IPS-20b (cell line): ENCODE measurements around the gene EIF4H.

Experiments
- H3K27ac ChIP-seq: one replicate; pipeline ENCODE4 v1.5.1; 2013; ENCODE audit warnings: low read length
- H3K27me3 ChIP-seq: 2 replicates; pipeline ENCODE4 v1.6.1; 2013; ENCODE audit warnings: mild to moderate bottlenecking, low read length, inconsistent platforms; ENCODE audit not compliant: insufficient read depth
- H3K36me3 ChIP-seq: 2 replicates; pipeline ENCODE4 v1.6.1; 2013; ENCODE audit warnings: low read depth, mild to moderate bottlenecking, inconsistent platforms, low read length, moderate library complexity; ENCODE audit not compliant: insufficient read depth
- H3K4me1 ChIP-seq: 2 replicates; pipeline ENCODE4 v1.6.1; 2013; ENCODE audit warnings: mild to moderate bottlenecking, control low read depth, inconsistent platforms, low read length, moderate library complexity; ENCODE audit not compliant: insufficient read depth
- H3K4me3 ChIP-seq: 2 replicates; pipeline ENCODE4 v1.5.1; 2013; ENCODE audit warnings: mild to moderate bottlenecking, low read length, inconsistent platforms
- H3K9ac ChIP-seq: 2 replicates; pipeline ENCODE4 v1.6.1; 2013; ENCODE audit warnings: low read depth, mild to moderate bottlenecking, inconsistent platforms, low read length, moderate library complexity
- H3K9me3 ChIP-seq: 2 replicates; pipeline ENCODE4 v1.6.1; 2013; ENCODE audit warnings: mild to moderate bottlenecking, low read depth, low read length, inconsistent platforms; ENCODE audit not compliant: insufficient read depth

Gene EIF4H

GRCh38 chr7:74233655-74234285 lies 59.6 kb downstream of the EIF4H start:
- Histone ChIP-seq H3K36me3 (peaks cover 98% of the 10 kb centered on the region), H3K9ac (no peak overlapping the region), H3K27me3 (no peaks in the 10 kb centered on the region), H3K4me3 (no peak overlapping the region), H3K4me1 (no peaks in the 10 kb centered on the region), H3K27ac (no peak overlapping the region), H3K9me3 (no peaks in the 10 kb centered on the region)

GRCh38 chr7:74235518-74236268 lies 61.5 kb downstream of the EIF4H start:
- peaks cover 98% of the 10 kb centered on the region for H3K36me3 ChIP-seq
- no peaks in the 10 kb centered on the region for H3K4me1 ChIP-seq
- H3K9ac ChIP-seq: no peak overlapping the region
- H3K4me3 ChIP-seq: no peak overlapping the region
- no peak overlapping the region for H3K27ac ChIP-seq
- no peaks in the 10 kb centered on the region for H3K27me3 ChIP-seq
- H3K9me3 ChIP-seq: no peaks in the 10 kb centered on the region

GRCh38 chr7:74236284-74236683 lies 62.1 kb downstream of the EIF4H start:
- H3K36me3 ChIP-seq: peaks cover 98% of the 10 kb centered on the region
- no peaks in the 10 kb centered on the region for H3K9me3 ChIP-seq
- H3K4me1 ChIP-seq: no peaks in the 10 kb centered on the region
- no peak overlapping the region for H3K9ac ChIP-seq
- H3K27ac ChIP-seq: no peak overlapping the region
- no peaks in the 10 kb centered on the region for H3K27me3 ChIP-seq
- no peak overlapping the region for H3K4me3 ChIP-seq

- Histone ChIP-seq H3K27me3 (no peaks in the 10 kb centered on the region), H3K27ac (no peak overlapping the region), H3K9me3 (no peaks in the 10 kb centered on the region), H3K4me1 (no peaks in the 10 kb centered on the region), H3K36me3 (peaks cover 98% of the 10 kb centered on the region), H3K4me3 (no peak overlapping the region), H3K9ac (no peak overlapping the region)
Measured at GRCh38 chr7:74240482-74240881, 66.3 kb downstream of the EIF4H start.

GRCh38 chr7:74242122-74242443 lies 67.9 kb downstream of the EIF4H start:
- H3K9ac ChIP-seq: no peak overlapping the region
- no peaks in the 10 kb centered on the region for H3K27me3 ChIP-seq
- no peak overlapping the region for H3K4me3 ChIP-seq
- H3K4me1 ChIP-seq: no peaks in the 10 kb centered on the region
- no peak overlapping the region for H3K27ac ChIP-seq
- peaks cover 92% of the 10 kb centered on the region for H3K36me3 ChIP-seq
- H3K9me3 ChIP-seq: no peaks in the 10 kb centered on the region

- peaks cover 91% of the 10 kb centered on the region for H3K36me3 ChIP-seq
- H3K9me3 ChIP-seq: no peaks in the 10 kb centered on the region
- H3K27me3 ChIP-seq: no peaks in the 10 kb centered on the region
- no peak overlapping the region for H3K27ac ChIP-seq
- H3K4me1 ChIP-seq: no peaks in the 10 kb centered on the region
- H3K4me3 ChIP-seq: no peak overlapping the region
- H3K9ac ChIP-seq: no peak overlapping the region
Measured at GRCh38 chr7:74246497-74246896, 72.3 kb downstream of the EIF4H start.
